DOHH2 (cell line): ENCODE results near the gene ARID3C.

Source experiments
- H3F3A ChIP-seq: fragments of 200-600 bp; sonication (generic), shearing (Covaris generic); 2 replicates; pipeline ENCODE4 v1.6.0; 2016; ENCODE audit warnings: antibody characterized with exemption, mild to moderate bottlenecking; ENCODE audit not compliant: control insufficient read depth, insufficient read depth
- H3K27ac ChIP-seq: fragments of 200-600 bp; sonication (generic); 2 replicates; pipeline ENCODE4 v1.5.1; 2014; ENCODE audit warnings: low read depth, mild to moderate bottlenecking, low read length, moderate library complexity
- H3K27me3 ChIP-seq: fragments of 200-600 bp; sonication (generic); 2 replicates; pipeline ENCODE4 v1.6.1; 2014; ENCODE audit warnings: mild to moderate bottlenecking, low read length, mixed read lengths; ENCODE audit not compliant: control insufficient read depth
- H3K36me3 ChIP-seq: fragments of 200-600 bp; sonication (generic); 2 replicates; pipeline ENCODE4 v1.6.1; 2014; ENCODE audit warnings: mild to moderate bottlenecking, low read length, moderate library complexity, mixed read lengths; ENCODE audit not compliant: control insufficient read depth
- H3K4me1 ChIP-seq: fragments of 200-600 bp; sonication (generic); 2 replicates; pipeline ENCODE4 v1.6.1; 2014; ENCODE audit warnings: mild to moderate bottlenecking, low read length, mixed read lengths; ENCODE audit not compliant: control insufficient read depth
- H3K4me2 ChIP-seq: fragments of 200-600 bp; sonication (generic); 2 replicates; pipeline ENCODE4 v1.6.0; 2014; ENCODE audit warnings: mild to moderate bottlenecking, low read length, moderate library complexity
- H3K4me3 ChIP-seq: fragments of 200-600 bp; sonication (generic); 2 replicates; pipeline ENCODE4 v1.5.1; 2014; ENCODE audit warnings: mild to moderate bottlenecking, low read length, mixed read lengths
- H3K79me2 ChIP-seq: fragments of 200-600 bp; sonication (generic); 2 replicates; pipeline ENCODE4 v1.6.1; 2014; ENCODE audit warnings: mild to moderate bottlenecking, low read length, mixed read lengths; ENCODE audit not compliant: control insufficient read depth
- H3K9me2 ChIP-seq: fragments of 200-600 bp; sonication (generic); replicated peaks from 2 replicates; pipeline ENCODE4 v1.6.1; 2014; ENCODE audit warnings: mild to moderate bottlenecking, low read length, mixed read lengths; ENCODE audit not compliant: control insufficient read depth
- H3K9me3 ChIP-seq: fragments of 200-600 bp; sonication (generic); 2 replicates; pipeline ENCODE4 v1.6.1; 2014; ENCODE audit warnings: antibody characterized with exemption, low read length, mixed read lengths; ENCODE audit not compliant: control insufficient read depth, insufficient read depth
- H4K20me1 ChIP-seq: fragments of 200-600 bp; sonication (generic); 2 replicates; pipeline ENCODE4 v1.6.0; 2014; ENCODE audit warnings: low read depth, mild to moderate bottlenecking, antibody characterized with exemption, low read length, moderate library complexity; ENCODE audit not compliant: control insufficient read depth, insufficient read depth
- EZH2phosphoT487 ChIP-seq: fragments of 200-600 bp; sonication (generic); IDR thresholded peaks from 2 replicates; pipeline ENCODE4 v1.6.1; 2017; ENCODE audit warnings: borderline replicate concordance, mild to moderate bottlenecking, antibody characterized with exemption, low read length, moderate library complexity, mixed read lengths
- TF ChIP-seq, protein P1 (sequence below): fragments of 200-600 bp; sonication (generic); IDR thresholded peaks from one replicate; pipeline ENCODE4 v1.5.1; 2014; ENCODE audit warnings: antibody characterized with exemption, mild to moderate bottlenecking, low read depth, low read length; ENCODE audit not compliant: poor library complexity, severe bottlenecking

Gene ARID3C

DNA sequence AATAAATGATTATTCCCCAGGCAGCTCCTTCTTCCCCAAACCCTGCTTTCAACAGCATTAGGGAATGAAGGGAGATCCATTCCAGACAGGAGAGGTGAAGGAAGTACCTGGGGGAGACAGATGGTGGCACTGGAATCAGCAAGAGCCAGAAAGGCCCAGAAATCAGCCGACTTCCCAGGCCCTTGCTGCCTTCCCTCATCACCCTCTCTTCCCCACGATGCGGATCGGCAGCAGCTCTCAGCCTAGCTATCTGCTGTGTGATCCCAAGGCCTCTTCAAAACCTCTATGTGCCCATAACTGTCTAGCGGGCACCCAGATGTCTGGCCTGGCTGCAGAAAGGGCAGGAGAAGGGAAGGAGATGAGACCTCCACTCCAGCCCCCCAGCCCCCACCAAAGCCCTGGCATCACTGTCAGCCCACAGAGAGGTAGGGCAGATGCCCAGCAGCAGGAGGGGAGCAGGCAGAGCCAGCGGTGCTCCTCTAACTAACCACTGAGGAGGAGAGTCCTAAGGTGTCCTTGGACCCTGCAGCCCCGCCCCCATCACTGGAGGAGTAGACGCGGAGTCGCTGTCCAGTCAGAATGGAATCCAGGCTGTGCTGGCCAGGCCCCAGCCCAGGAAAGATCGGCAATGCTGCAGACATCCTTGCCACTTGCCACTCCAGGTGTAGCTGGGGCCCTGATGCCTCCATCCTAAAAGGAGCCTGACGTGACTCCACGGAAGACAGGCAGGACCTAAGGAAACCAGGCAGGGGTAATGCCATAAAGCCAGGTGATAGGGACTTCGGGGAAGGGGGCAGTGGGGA lies 52.1 kb downstream of the ARID3C start:
- Histone ChIP-seq H3F3A (no peaks in the 10 kb centered on the region), H3K27ac (no peak overlapping the region)
- TF ChIP-seq, protein P1, sequence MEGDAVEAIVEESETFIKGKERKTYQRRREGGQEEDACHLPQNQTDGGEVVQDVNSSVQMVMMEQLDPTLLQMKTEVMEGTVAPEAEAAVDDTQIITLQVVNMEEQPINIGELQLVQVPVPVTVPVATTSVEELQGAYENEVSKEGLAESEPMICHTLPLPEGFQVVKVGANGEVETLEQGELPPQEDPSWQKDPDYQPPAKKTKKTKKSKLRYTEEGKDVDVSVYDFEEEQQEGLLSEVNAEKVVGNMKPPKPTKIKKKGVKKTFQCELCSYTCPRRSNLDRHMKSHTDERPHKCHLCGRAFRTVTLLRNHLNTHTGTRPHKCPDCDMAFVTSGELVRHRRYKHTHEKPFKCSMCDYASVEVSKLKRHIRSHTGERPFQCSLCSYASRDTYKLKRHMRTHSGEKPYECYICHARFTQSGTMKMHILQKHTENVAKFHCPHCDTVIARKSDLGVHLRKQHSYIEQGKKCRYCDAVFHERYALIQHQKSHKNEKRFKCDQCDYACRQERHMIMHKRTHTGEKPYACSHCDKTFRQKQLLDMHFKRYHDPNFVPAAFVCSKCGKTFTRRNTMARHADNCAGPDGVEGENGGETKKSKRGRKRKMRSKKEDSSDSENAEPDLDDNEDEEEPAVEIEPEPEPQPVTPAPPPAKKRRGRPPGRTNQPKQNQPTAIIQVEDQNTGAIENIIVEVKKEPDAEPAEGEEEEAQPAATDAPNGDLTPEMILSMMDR: no peak
- TF ChIP-seq EZH2phosphoT487: no peak

DNA sequence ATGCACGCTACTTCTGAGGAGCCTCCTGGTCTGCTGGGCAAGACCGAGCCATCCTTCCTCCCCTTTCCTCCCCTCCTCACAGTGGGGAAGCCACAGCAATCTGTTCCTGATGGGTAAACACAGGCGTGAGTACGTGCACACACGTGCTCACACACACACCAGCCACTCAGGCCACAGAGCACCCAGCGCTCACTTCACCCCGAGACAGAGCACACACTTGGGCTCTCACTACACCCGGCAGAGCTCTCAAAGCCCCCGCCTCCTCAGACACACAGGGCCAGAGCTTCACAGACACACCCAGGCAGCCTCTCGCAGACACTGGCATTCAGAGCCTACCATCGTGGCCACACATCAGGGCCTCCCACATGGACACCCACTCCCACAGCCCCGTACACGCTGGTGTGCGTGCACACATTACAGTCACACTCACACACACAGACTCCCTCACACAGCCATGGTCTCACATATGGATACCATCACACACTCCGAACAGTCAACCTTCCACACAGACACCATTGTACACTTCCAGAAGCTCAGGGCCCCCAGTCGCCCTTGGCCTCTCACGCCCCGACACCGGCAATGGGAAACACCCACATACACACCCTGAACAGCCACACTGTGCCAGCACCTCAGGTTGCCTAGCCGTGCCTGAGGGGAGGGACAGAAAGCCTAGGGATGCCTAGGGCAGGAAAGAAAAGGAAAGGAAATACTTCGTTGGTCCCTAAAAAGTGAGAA lies 52.8 kb downstream of the ARID3C start:
- peaks cover 35% of the 10 kb centered on the region for H3K27me3 ChIP-seq

More for the DNA sequence above, 52.1 kb downstream of the ARID3C start:
- H3K4me1 ChIP-seq: no peaks in the 10 kb centered on the region
- H3K9me2 ChIP-seq: no peaks in the 10 kb centered on the region
- peaks cover 39% of the 10 kb centered on the region for H3K27me3 ChIP-seq
- no peak overlapping the region for H3K4me3 ChIP-seq
- H4K20me1 ChIP-seq: no peaks in the 10 kb centered on the region
- no peaks in the 10 kb centered on the region for H3K79me2 ChIP-seq
- no peaks in the 10 kb centered on the region for H3K36me3 ChIP-seq
- no peak overlapping the region for H3K4me2 ChIP-seq
- no peaks in the 10 kb centered on the region for H3K9me3 ChIP-seq

DNA sequence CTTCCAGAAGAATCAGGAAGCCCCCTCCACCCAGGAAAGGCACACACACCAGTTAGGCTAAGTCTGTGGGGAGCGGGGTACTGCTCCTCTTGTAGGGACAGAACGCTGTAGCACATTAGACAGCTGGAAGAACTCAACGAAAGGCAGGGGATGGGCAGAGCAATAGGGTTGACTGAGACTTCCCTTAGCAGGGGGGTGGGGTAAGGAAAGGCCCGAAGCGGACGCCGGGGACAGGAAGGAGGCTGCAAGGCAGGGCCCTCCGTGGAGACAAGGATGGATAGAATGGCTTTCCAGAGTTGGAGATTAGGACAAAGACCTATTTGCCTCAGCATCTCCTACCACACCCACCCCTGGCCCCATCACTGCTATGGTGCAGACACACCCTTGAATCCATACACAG lies 53.6 kb downstream of the ARID3C start:
- TF ChIP-seq, protein P1: no peak
- TF ChIP-seq EZH2phosphoT487: no peak
- H3K4me1 ChIP-seq: no peaks in the 10 kb centered on the region
- H3K9me2 ChIP-seq: no peaks in the 10 kb centered on the region
- H3K36me3 ChIP-seq: no peaks in the 10 kb centered on the region
- no peak overlapping the region for H3K4me2 ChIP-seq
- H3K27me3 ChIP-seq: peaks cover 29% of the 10 kb centered on the region
- H3K79me2 ChIP-seq: no peaks in the 10 kb centered on the region
- no peaks in the 10 kb centered on the region for H3F3A ChIP-seq
- H3K27ac ChIP-seq: no peak overlapping the region
- H3K9me3 ChIP-seq: no peaks in the 10 kb centered on the region
- H3K4me3 ChIP-seq: no peak overlapping the region
- no peaks in the 10 kb centered on the region for H4K20me1 ChIP-seq

More for the DNA sequence above, 52.8 kb downstream of the ARID3C start:
- H3K4me2 ChIP-seq: no peak overlapping the region
- no peaks in the 10 kb centered on the region for H3F3A ChIP-seq
- H3K9me2 ChIP-seq: no peaks in the 10 kb centered on the region
- H3K27ac ChIP-seq: no peak overlapping the region
- TF ChIP-seq EZH2phosphoT487: no peak
- TF ChIP-seq, protein P1: no peak
- no peaks in the 10 kb centered on the region for H4K20me1 ChIP-seq
- H3K9me3 ChIP-seq: no peaks in the 10 kb centered on the region
- no peak overlapping the region for H3K4me3 ChIP-seq
- H3K36me3 ChIP-seq: no peaks in the 10 kb centered on the region
- no peaks in the 10 kb centered on the region for H3K79me2 ChIP-seq
- no peaks in the 10 kb centered on the region for H3K4me1 ChIP-seq
